GM06990 (cell line): ENCODE measurements around the gene GFER.

ENCODE experiments used
- DNase-seq: peaks from one replicate; pipeline ENCODE4 v3.0.0-alpha.2; 2011; ENCODE audit not compliant: insufficient read length; ENCODE audit errors: extremely low read depth
- H3K27me3 ChIP-seq: replicated peaks from 2 replicates; pipeline ENCODE4 v1.6.0; 2011; ENCODE audit warnings: low read length; ENCODE audit not compliant: control insufficient read depth, insufficient read depth
- H3K36me3 ChIP-seq: 2 replicates; pipeline ENCODE4 v1.5.1; 2011; ENCODE audit warnings: low read length; ENCODE audit not compliant: control insufficient read depth, insufficient read depth
- H3K4me3 ChIP-seq: replicated peaks from 2 replicates; pipeline ENCODE4 v1.5.1; 2011; ENCODE audit warnings: low read depth, mild to moderate bottlenecking, control low read depth, low read length
- CTCF ChIP-seq: IDR thresholded peaks from 2 replicates; pipeline ENCODE4 v1.5.1; 2011; ENCODE audit warnings: low read length, control low read depth, mild to moderate bottlenecking, inconsistent platforms; ENCODE audit not compliant: insufficient read depth, poor library complexity, severe bottlenecking

GFER gene

DNA sequence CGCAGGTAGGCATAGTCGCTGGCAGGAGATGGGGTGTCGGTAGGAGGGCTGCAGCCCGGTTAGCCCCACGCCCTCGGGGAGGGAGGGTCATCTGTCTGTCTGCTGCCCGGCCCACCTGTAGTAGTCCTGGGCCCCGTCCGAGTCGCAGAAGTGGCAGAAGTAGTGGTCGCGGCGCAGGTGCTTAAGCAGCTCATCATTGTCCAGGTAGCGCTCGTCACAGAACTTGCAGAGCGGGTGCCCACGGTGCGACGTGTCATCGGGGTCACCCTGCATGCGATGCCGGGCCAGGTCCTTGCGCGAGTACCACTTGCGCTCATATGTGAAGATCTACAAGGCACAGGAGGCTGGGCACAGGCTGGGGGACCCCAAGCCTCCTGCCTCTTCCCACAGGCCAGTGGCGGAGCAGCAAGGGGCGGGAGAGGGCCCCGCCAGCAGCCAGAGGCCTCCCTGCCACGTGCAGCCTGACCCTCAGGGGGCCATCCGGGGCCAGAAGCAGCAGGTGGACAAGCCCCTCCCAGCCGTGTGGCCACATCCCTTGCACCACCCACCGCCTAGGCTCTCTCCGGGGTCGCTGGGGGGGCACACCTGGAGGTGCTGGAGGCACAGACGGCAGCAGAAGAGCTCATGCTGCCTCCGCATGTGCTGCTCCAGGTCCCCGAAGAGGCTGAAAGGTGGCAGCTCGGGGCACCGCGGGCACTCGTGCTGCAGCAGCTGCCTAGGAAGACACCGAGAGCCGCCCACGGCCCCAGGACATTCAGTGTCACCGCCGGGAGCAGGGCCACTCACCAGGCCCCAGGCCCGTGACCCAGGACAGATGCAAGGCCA lies 18.6 kb downstream of the GFER start:
- TF ChIP-seq CTCF = no peak
- H3K27me3 ChIP-seq = no peaks in the 10 kb centered on the region
- DNase-seq = no peak
- H3K36me3 ChIP-seq = peaks cover 52% of the 10 kb centered on the region
- no peak overlapping the region for H3K4me3 ChIP-seq

DNA sequence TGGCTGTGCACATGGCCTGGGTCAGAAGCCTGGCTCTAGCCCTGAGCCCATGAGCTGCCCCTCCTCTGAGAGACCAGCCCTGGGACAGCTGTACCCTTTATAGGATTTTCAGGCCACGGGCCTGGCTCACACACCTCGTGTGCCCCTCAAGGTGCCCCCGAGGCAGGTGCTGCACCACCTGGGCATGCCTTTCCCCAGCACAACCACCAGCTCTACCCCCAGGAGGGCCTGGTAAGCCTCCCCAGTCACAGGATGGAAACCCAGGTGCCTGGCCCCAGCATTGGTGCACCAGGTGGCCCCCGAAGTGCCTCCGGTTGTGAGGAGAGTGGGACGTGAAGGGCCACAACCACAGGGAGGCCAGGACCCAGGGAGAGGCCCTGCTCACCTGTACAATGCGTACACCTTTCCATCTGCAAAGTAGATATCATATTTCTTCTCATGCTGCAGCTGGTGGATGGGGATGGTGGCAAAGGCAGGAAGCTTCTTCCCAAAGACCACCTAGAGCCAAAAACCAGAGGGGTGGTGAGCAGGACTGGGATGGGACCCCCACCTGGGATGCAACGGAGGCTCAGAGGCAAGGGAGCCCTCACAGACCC lies 19.3 kb downstream of the GFER start:
- Histone ChIP-seq H3K4me3 (no peak overlapping the region), H3K27me3 (no peaks in the 10 kb centered on the region), H3K36me3 (peaks cover 48% of the 10 kb centered on the region)
- TF ChIP-seq CTCF = no peak
- no peak for DNase-seq

DNA sequence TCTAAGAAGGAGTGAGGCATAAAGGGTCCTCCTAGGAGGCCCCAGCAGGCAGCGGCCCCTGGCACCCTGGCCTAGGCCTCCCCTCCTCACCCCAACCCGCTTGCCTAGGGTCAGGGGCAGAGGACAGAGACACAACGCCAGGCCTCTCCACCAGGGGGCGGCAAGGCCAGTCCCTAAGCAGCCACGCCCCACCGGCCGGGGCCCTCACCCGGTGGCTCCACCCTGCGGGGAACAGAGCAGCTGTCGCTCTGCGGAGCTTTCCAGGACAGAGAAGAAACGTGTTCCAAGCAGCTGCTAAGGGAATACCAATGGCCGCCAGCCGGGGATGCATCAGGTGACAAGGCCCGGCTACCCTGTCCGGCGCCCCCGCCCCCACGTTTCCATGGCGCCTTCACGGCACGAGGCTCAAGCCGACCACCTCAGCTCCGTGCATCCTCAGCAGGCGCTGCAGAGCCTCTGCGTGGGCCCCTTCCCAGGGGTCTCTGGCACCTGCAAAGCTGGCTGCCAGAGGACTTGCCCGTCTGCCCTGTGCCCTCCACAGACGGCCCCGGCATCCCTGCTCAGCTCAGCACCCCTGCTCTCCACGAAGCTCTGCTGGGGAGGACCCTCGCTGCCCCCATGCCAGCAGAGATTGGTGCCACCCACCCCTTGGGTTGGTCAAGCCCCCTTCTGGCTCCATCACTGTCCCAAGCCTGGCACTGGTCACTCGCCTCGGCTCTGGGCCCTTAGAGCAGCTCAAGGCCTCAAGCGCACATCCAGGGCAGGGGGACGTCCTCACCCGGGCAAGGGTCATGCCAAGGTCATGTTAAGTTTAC lies 20.0 kb downstream of the GFER start:
- peak; percentile 100 for TF ChIP-seq CTCF
- no peak overlapping the region for H3K4me3 ChIP-seq
- peak; percentile 86 for DNase-seq
- peaks cover 46% of the 10 kb centered on the region for H3K36me3 ChIP-seq
- no peaks in the 10 kb centered on the region for H3K27me3 ChIP-seq

DNA sequence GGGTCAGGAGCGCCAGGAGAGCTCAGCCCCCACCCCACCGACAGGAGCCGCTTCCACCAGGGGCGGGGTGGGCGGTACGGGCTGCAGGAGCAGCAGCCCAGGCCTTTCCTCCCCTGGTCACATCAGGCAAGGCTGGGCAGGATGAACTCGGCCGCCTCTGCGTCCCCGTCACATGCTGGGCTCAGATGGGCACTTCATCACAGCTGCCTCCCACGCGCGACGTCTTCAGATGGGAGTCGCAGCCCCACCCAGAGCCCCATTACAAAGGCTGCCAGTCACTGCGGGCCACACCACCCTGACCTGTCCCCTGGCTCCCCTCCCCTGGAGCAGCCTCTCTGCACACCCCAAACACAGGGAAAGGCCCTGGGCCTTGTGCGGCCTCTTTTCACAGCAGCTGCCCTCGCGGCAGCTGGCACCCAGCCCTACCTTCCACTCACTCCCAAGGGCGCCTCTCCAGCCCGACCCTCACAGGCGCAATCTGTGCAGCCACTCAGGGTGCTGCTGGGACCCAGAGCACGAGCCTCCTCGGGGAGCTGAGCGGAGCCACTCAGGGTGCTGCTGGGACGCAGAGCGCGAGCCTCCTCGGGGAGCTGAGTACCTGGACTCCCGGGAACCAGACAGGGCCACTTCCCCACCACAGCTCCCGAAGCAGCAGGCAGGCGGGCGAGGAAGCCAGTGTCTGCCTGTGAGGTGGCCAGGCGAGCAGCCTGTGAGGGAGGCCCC lies 21.0 kb downstream of the GFER start:
- H3K27me3 ChIP-seq = no peaks in the 10 kb centered on the region
- no peak for DNase-seq
- H3K36me3 ChIP-seq = peaks cover 39% of the 10 kb centered on the region
- no peak overlapping the region for H3K4me3 ChIP-seq
- TF ChIP-seq CTCF = no peak

- no peaks in the 10 kb centered on the region for H3K27me3 ChIP-seq
- H3K36me3 ChIP-seq = peaks cover 35% of the 10 kb centered on the region
- peak; percentile 4 for TF ChIP-seq CTCF
- no peak for DNase-seq
- H3K4me3 ChIP-seq = no peak overlapping the region
These were observed 21.7 kb downstream of the GFER start for GRCh38 chr16:2005646-2006045.
